Activated T-cell treated with anti-CD3 and anti-CD28 coated beads, Interleukin-2, amount 50 U/mL, for 4 hours (primary cell): ENCODE measurements around the gene HSD17B12. TPM values are rescaled to one million over a fixed set of nuclear protein-coding genes. Genes with fewer than 3 reads are reported as not detected.
"Not testable (repeated sequence)": the region's sequence is repeated elsewhere in the genome, so short reads cannot be mapped to it uniquely, and the experiment has no call there.

Experiments used
- ATAC-seq, 2 donors: fragments of 200-7000 bp; cut with Tn5 transposase; one replicate each; pipeline ENCODE4 v1.10.0; 2021
- DNase-seq: peaks from one replicate; pipeline ENCODE4 v3.0.0-alpha.2; 2020
- H3K27me3 Mint-ChIP-seq: one replicate; pipeline ENCODE4 v1.8.0; 2021; ENCODE audit warnings: low read depth, mixed read lengths
- H3K36me3 Mint-ChIP-seq: one replicate; pipeline ENCODE4 v1.8.0; 2022; ENCODE audit warnings: mixed read lengths; ENCODE audit not compliant: insufficient read depth
- H3K4me1 Mint-ChIP-seq: one replicate; pipeline ENCODE4 v1.8.0; 2021; ENCODE audit warnings: low read depth, mixed read lengths
- H3K4me3 Mint-ChIP-seq: one replicate; pipeline ENCODE4 v1.8.0; 2021; ENCODE audit warnings: mild to moderate bottlenecking, moderate library complexity, mixed read lengths
- H3K9me3 Mint-ChIP-seq: one replicate; pipeline ENCODE4 v1.8.0; 2021; ENCODE audit warnings: mixed read lengths
- total RNA-seq, 3 donors: library from RNA; stranded (reverse); gene quantifications; one replicate each; pipeline ENCODE4 v1.2.1, GENCODE V29; 2021

Gene HSD17B12
- total RNA-seq, 3 donors from 2014 or later = 41.3 to 47.6 (median 47.4) TPM

GRCh38 chr11:43671284-43671683 lies 9.3 kb upstream of the HSD17B12 start:
- peaks cover 11% of the 10 kb centered on the region for H3K27me3 Mint-ChIP-seq
- H3K9me3 Mint-ChIP-seq, H3K4me3 Mint-ChIP-seq, DNase-seq, H3K36me3 Mint-ChIP-seq, H3K4me1 Mint-ChIP-seq, ATAC-seq: not testable (repeated sequence)

GRCh38 chr11:43674560-43674959 lies 6.0 kb upstream of the HSD17B12 start:
- H3K27me3 Mint-ChIP-seq = peaks cover under 1% of the 10 kb centered on the region
- no peaks in the 10 kb centered on the region for H3K9me3 Mint-ChIP-seq
- H3K4me1 Mint-ChIP-seq = peaks cover 2% of the 10 kb centered on the region
- no peaks in the 10 kb centered on the region for H3K36me3 Mint-ChIP-seq
- no peak for ATAC-seq
- H3K4me3 Mint-ChIP-seq = no peak overlapping the region
- DNase-seq = no peak

GRCh38 chr11:43676933-43677332 lies 3.6 kb upstream of the HSD17B12 start:
- H3K27me3 Mint-ChIP-seq = no peaks in the 10 kb centered on the region
- DNase-seq (no peak), ATAC-seq (no peak)

GRCh38 chr11:43681401-43681942 lies 934 bp downstream of the HSD17B12 start:
- no peaks in the 10 kb centered on the region for H3K9me3 Mint-ChIP-seq
- ATAC-seq = no peak

More at GRCh38 chr11:43676933-43677332, 3.6 kb upstream of the HSD17B12 start:
- Mint-ChIP-seq H3K4me3 (no peak overlapping the region), H3K36me3 (no peaks in the 10 kb centered on the region), H3K9me3 (no peaks in the 10 kb centered on the region), H3K4me1 (peaks cover 14% of the 10 kb centered on the region)

GRCh38 chr11:43682081-43682480 lies 1.5 kb downstream of the HSD17B12 start:
- not testable (repeated sequence) for H3K27me3 Mint-ChIP-seq, DNase-seq, H3K9me3 Mint-ChIP-seq, ATAC-seq
- Mint-ChIP-seq H3K36me3 (peaks cover 15% of the 10 kb centered on the region), H3K4me3 (peak overlapping the region; percentile 95), H3K4me1 (peaks cover 23% of the 10 kb centered on the region)

More at GRCh38 chr11:43681401-43681942, 934 bp downstream of the HSD17B12 start:
- Mint-ChIP-seq H3K36me3 (peaks cover 15% of the 10 kb centered on the region), H3K4me3 (peak overlapping the region; percentile 95), H3K27me3 (no peaks in the 10 kb centered on the region), H3K4me1 (peaks cover 23% of the 10 kb centered on the region)
- DNase-seq = no peak

- Mint-ChIP-seq H3K4me1 (peaks cover 30% of the 10 kb centered on the region), H3K27me3 (no peaks in the 10 kb centered on the region), H3K4me3 (no peak overlapping the region), H3K36me3 (peaks cover 23% of the 10 kb centered on the region), H3K9me3 (no peaks in the 10 kb centered on the region)
- DNase-seq = no peak
- no peak for ATAC-seq
Observed at GRCh38 chr11:43685440-43685839, 4.9 kb downstream of the HSD17B12 start.

- H3K9me3 Mint-ChIP-seq = no peaks in the 10 kb centered on the region
- DNase-seq (no peak), ATAC-seq (no peak)
- peaks cover 27% of the 10 kb centered on the region for H3K36me3 Mint-ChIP-seq
- H3K4me3 Mint-ChIP-seq = no peak overlapping the region
- no peaks in the 10 kb centered on the region for H3K27me3 Mint-ChIP-seq
- peaks cover 29% of the 10 kb centered on the region for H3K4me1 Mint-ChIP-seq
Observed at GRCh38 chr11:43686207-43686606, 5.7 kb downstream of the HSD17B12 start.

GRCh38 chr11:43687120-43687791 lies 6.7 kb downstream of the HSD17B12 start:
- no peaks in the 10 kb centered on the region for H3K9me3 Mint-ChIP-seq
- ATAC-seq (no peak), DNase-seq (no peak)
- peaks cover 22% of the 10 kb centered on the region for H3K4me1 Mint-ChIP-seq
- peaks cover 32% of the 10 kb centered on the region for H3K36me3 Mint-ChIP-seq
- no peak overlapping the region for H3K4me3 Mint-ChIP-seq
- H3K27me3 Mint-ChIP-seq = no peaks in the 10 kb centered on the region

- no peak for ATAC-seq
- Mint-ChIP-seq H3K36me3 (peaks cover 26% of the 10 kb centered on the region), H3K27me3 (no peaks in the 10 kb centered on the region), H3K9me3 (no peaks in the 10 kb centered on the region), H3K4me3 (no peak overlapping the region), H3K4me1 (peaks cover 18% of the 10 kb centered on the region)
- DNase-seq = no peak
Observed at GRCh38 chr11:43688394-43688793, 7.9 kb downstream of the HSD17B12 start.

GRCh38 chr11:43689167-43689566 lies 8.6 kb downstream of the HSD17B12 start:
- Mint-ChIP-seq H3K27me3 (no peaks in the 10 kb centered on the region), H3K4me3 (no peak overlapping the region), H3K9me3 (no peaks in the 10 kb centered on the region), H3K4me1 (peaks cover 16% of the 10 kb centered on the region), H3K36me3 (peaks cover 24% of the 10 kb centered on the region)
- DNase-seq (no peak), ATAC-seq (no peak)

- DNase-seq (no peak), ATAC-seq (no peak)
- H3K27me3 Mint-ChIP-seq = no peaks in the 10 kb centered on the region
- H3K9me3 Mint-ChIP-seq = no peaks in the 10 kb centered on the region
- peaks cover 19% of the 10 kb centered on the region for H3K36me3 Mint-ChIP-seq
- H3K4me1 Mint-ChIP-seq = peaks cover 13% of the 10 kb centered on the region
- H3K4me3 Mint-ChIP-seq = no peak overlapping the region
Observed at GRCh38 chr11:43690929-43691725, 10.6 kb downstream of the HSD17B12 start.

- Mint-ChIP-seq H3K4me3 (no peak overlapping the region), H3K4me1 (peaks cover 13% of the 10 kb centered on the region), H3K9me3 (no peaks in the 10 kb centered on the region), H3K27me3 (no peaks in the 10 kb centered on the region), H3K36me3 (peaks cover 22% of the 10 kb centered on the region)
- DNase-seq (no peak), ATAC-seq (no peak)
Observed at GRCh38 chr11:43691806-43692205, 11.3 kb downstream of the HSD17B12 start.

GRCh38 chr11:43693069-43693468 lies 12.5 kb downstream of the HSD17B12 start:
- Mint-ChIP-seq H3K36me3 (peaks cover 19% of the 10 kb centered on the region), H3K4me1 (peaks cover 7% of the 10 kb centered on the region), H3K9me3 (no peaks in the 10 kb centered on the region), H3K4me3 (no peak overlapping the region), H3K27me3 (no peaks in the 10 kb centered on the region)
- DNase-seq (no peak), ATAC-seq (no peak)

- ATAC-seq (no peak), DNase-seq (no peak)
- no peaks in the 10 kb centered on the region for H3K9me3 Mint-ChIP-seq
- peaks cover 19% of the 10 kb centered on the region for H3K36me3 Mint-ChIP-seq
- H3K4me3 Mint-ChIP-seq = no peak overlapping the region
- H3K4me1 Mint-ChIP-seq = peaks cover 7% of the 10 kb centered on the region
- no peaks in the 10 kb centered on the region for H3K27me3 Mint-ChIP-seq
Observed at GRCh38 chr11:43693731-43694130, 13.2 kb downstream of the HSD17B12 start.
